Measurements from ENCODE around the gene SERPINE2.

DNA sequence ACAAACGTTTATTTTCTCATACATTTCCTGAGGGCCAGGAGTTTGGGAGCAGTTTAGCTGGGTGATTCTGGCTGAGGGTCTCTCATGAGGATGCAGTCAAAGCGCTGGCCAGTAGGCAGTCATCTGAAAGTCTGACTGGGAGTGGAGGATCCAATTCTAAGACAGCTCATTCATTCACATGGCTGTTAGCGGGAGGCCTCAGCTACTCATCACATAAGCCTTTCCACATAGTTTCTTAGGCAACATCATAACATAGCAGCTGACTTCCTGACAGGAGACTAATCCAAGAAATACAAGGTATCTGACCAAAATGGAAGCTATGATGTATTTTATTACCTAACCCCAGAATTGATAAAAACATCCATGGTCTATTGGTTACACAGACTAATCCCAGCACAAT lies 84.7 kb downstream of the SERPINE2 start:
- TF ChIP-seq, protein P1, sequence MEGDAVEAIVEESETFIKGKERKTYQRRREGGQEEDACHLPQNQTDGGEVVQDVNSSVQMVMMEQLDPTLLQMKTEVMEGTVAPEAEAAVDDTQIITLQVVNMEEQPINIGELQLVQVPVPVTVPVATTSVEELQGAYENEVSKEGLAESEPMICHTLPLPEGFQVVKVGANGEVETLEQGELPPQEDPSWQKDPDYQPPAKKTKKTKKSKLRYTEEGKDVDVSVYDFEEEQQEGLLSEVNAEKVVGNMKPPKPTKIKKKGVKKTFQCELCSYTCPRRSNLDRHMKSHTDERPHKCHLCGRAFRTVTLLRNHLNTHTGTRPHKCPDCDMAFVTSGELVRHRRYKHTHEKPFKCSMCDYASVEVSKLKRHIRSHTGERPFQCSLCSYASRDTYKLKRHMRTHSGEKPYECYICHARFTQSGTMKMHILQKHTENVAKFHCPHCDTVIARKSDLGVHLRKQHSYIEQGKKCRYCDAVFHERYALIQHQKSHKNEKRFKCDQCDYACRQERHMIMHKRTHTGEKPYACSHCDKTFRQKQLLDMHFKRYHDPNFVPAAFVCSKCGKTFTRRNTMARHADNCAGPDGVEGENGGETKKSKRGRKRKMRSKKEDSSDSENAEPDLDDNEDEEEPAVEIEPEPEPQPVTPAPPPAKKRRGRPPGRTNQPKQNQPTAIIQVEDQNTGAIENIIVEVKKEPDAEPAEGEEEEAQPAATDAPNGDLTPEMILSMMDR (conservative IDR thresholded peaks at IDR 0.05; ENCODE audit: low read depth, low read length): no peak
- no peak for TF ChIP-seq EZH2 (IDR thresholded peaks at IDR 0.05; ENCODE audit: borderline replicate concordance, low read depth, low read length, poor library complexity, severe bottlenecking)

All from A673 (cell line).